GM06990 (cell line): ENCODE results near the gene SLCO1A2.

Experiments
- DNase-seq: peaks from one replicate; pipeline ENCODE4 v3.0.0-alpha.2; 2011; ENCODE audit not compliant: insufficient read length; ENCODE audit errors: extremely low read depth
- H3K27me3 ChIP-seq: replicated peaks from 2 replicates; pipeline ENCODE4 v1.6.0; 2011; ENCODE audit warnings: low read length; ENCODE audit not compliant: control insufficient read depth, insufficient read depth
- H3K36me3 ChIP-seq: 2 replicates; pipeline ENCODE4 v1.5.1; 2011; ENCODE audit warnings: low read length; ENCODE audit not compliant: control insufficient read depth, insufficient read depth
- H3K4me3 ChIP-seq: replicated peaks from 2 replicates; pipeline ENCODE4 v1.5.1; 2011; ENCODE audit warnings: low read depth, mild to moderate bottlenecking, control low read depth, low read length
- TF ChIP-seq, protein P1 (sequence below): IDR thresholded peaks from 2 replicates; pipeline ENCODE4 v1.5.1; 2011; ENCODE audit warnings: low read length, control low read depth, mild to moderate bottlenecking, inconsistent platforms; ENCODE audit not compliant: insufficient read depth, poor library complexity, severe bottlenecking

Gene SLCO1A2

GRCh38 chr12:21296348-21296747 is 38.4 kb downstream of the SLCO1A2 start:
- H3K4me3 ChIP-seq = no peak overlapping the region
- TF ChIP-seq, protein P1, sequence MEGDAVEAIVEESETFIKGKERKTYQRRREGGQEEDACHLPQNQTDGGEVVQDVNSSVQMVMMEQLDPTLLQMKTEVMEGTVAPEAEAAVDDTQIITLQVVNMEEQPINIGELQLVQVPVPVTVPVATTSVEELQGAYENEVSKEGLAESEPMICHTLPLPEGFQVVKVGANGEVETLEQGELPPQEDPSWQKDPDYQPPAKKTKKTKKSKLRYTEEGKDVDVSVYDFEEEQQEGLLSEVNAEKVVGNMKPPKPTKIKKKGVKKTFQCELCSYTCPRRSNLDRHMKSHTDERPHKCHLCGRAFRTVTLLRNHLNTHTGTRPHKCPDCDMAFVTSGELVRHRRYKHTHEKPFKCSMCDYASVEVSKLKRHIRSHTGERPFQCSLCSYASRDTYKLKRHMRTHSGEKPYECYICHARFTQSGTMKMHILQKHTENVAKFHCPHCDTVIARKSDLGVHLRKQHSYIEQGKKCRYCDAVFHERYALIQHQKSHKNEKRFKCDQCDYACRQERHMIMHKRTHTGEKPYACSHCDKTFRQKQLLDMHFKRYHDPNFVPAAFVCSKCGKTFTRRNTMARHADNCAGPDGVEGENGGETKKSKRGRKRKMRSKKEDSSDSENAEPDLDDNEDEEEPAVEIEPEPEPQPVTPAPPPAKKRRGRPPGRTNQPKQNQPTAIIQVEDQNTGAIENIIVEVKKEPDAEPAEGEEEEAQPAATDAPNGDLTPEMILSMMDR = no peak
- no peaks in the 10 kb centered on the region for H3K27me3 ChIP-seq
- no peak for DNase-seq
- H3K36me3 ChIP-seq = no peaks in the 10 kb centered on the region

DNA sequence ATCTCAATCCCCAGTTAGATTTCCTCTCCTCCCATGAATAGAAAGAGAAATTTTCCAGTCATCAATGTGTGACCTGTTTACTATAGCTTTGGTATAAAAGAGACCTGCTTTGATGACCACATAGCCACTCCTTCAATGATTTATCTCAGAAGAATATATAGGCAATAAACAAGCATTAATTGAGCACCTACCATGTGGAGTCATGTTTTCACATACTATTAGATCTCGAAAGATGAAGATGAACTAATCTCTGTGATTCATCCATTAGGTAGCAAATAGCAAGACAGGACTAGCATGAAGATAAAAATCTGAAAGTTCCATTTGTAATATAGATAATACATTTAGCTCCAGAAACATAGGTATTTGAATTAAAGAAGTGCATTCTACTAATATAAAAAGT is 40.5 kb downstream of the SLCO1A2 start:
- Histone ChIP-seq H3K27me3 (no peaks in the 10 kb centered on the region), H3K36me3 (no peaks in the 10 kb centered on the region), H3K4me3 (no peak overlapping the region)
- no peak for DNase-seq
- TF ChIP-seq, protein P1 = no peak

DNA sequence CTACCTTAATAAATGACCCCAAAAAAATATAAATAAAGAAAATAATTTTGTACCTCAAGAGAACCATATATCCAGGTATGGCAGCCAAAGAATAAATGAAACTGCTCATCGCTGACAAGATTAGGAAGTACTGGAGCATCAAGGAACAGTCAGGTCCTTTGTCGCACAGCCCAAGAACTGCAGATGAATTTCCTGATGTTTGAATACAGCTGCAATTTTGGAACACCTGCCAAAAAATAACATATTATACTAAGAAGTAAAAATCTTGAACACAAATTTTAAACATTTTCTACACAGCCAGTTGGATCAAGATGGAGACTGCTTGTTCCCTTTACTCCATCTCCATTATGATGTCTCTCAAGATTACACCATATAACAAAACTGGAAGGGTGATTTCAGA is 42.6 kb downstream of the SLCO1A2 start:
- Histone ChIP-seq H3K4me3 (no peak overlapping the region), H3K27me3 (no peaks in the 10 kb centered on the region), H3K36me3 (no peaks in the 10 kb centered on the region)
- no peak for DNase-seq
- TF ChIP-seq, protein P1 = no peak

GRCh38 chr12:21289698-21290097 is 45.0 kb downstream of the SLCO1A2 start:
- Histone ChIP-seq H3K27me3 (no peaks in the 10 kb centered on the region), H3K36me3 (no peaks in the 10 kb centered on the region), H3K4me3 (no peak overlapping the region)
- no peak for DNase-seq
- TF ChIP-seq, protein P1 = no peak

- Histone ChIP-seq H3K36me3 (no peaks in the 10 kb centered on the region), H3K4me3 (no peak overlapping the region), H3K27me3 (no peaks in the 10 kb centered on the region)
- TF ChIP-seq, protein P1 = no peak
- DNase-seq = no peak
These were observed 57.9 kb downstream of the SLCO1A2 start for GRCh38 chr12:21276826-21277225.

DNA sequence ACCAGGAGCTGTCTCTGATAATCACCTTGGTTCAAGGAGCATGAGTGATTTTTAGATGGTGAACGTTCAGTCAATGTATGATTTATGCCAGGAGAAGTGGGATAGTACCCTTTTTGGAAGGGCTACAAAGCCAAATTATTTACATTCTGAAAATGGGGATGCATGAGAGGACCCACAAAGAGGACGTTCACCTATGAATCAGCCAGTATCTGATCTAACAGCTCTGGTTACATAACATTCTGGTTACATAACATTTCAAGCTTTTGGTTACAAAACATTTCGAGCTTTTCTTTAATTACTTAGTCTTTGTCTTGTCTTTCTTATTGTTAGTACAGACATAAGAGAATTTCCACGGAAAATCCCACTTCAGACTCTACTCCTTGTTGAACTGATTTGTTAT is 68.8 kb downstream of the SLCO1A2 start:
- Histone ChIP-seq H3K4me3 (no peak overlapping the region), H3K36me3 (no peaks in the 10 kb centered on the region), H3K27me3 (no peaks in the 10 kb centered on the region)
- DNase-seq = no peak
- TF ChIP-seq, protein P1 = no peak
